PFSK-1 (cell line): ENCODE measurements around the gene APBA2.

Source experiments
- FOXP2 ChIP-seq: optimal IDR thresholded peaks from 2 replicates; pipeline ENCODE3; 2011; ENCODE audit warnings: borderline replicate concordance, control low read depth, inconsistent platforms; ENCODE audit not compliant: insufficient read depth; ENCODE audit errors: extremely low read length, extremely low read depth
- POLR2AphosphoS5 ChIP-seq: IDR thresholded peaks from 2 replicates; pipeline ENCODE4 v1.6.1; 2012; ENCODE audit warnings: low read depth, mild to moderate bottlenecking, control low read depth, low read length, moderate library complexity
- SIN3A ChIP-seq: IDR thresholded peaks from 2 replicates; pipeline ENCODE4 v1.6.1; 2012; ENCODE audit warnings: mild to moderate bottlenecking, low read length, moderate library complexity, borderline replicate concordance; ENCODE audit not compliant: insufficient read depth
- TAF1 ChIP-seq: IDR thresholded peaks from 2 replicates; pipeline ENCODE4 v1.6.1; 2012; ENCODE audit warnings: low read length, control low read depth, borderline replicate concordance; ENCODE audit not compliant: insufficient read depth
- TF ChIP-seq, protein P1 (sequence below), 2 experiments: IDR thresholded peaks; 2 replicates each; pipeline versions ENCODE4 v1.6.1 to v1.8.0; 2011 to 2012; ENCODE audit warnings: low read depth in 2 of 2, low read length in 2 of 2, control low read depth in 1 of 2, inconsistent platforms in 1 of 2, mild to moderate bottlenecking in 1 of 2, moderate library complexity in 1 of 2; ENCODE audit not compliant: insufficient read depth in 1 of 2

APBA2 gene

DNA sequence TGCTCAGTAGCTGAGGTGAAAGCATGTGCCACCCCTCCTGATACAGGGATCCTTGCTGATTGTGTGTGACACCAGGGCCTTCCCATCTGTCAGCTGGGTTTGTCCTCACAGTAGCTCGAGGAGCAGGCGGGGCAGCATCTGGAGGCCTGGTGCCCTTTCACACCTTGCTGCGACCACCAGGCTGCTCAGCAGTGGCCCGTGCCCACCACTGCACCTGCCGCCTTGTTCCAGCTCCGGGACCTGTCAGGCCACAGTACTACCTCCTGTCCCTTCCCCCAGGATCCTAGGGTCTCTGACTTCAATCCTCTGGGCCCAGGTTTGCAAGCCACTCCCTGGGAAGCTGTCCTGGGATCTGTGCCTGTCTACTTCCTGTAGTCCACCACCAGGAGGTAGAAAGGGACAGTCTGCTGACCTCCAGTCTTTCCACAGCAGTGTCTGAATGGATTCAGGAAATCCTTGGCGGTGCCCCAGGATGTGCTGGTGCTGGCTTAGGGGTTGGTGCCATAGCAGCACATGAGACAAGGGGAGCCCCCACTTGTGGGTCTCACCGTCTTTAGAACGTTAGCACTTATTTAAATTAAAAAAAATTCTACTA, 27.5 kb downstream of the APBA2 start:
- TF ChIP-seq FOXP2 = no peak
- no peak for TF ChIP-seq POLR2AphosphoS5
- TF ChIP-seq SIN3A = no peak
- TF ChIP-seq, protein P1, sequence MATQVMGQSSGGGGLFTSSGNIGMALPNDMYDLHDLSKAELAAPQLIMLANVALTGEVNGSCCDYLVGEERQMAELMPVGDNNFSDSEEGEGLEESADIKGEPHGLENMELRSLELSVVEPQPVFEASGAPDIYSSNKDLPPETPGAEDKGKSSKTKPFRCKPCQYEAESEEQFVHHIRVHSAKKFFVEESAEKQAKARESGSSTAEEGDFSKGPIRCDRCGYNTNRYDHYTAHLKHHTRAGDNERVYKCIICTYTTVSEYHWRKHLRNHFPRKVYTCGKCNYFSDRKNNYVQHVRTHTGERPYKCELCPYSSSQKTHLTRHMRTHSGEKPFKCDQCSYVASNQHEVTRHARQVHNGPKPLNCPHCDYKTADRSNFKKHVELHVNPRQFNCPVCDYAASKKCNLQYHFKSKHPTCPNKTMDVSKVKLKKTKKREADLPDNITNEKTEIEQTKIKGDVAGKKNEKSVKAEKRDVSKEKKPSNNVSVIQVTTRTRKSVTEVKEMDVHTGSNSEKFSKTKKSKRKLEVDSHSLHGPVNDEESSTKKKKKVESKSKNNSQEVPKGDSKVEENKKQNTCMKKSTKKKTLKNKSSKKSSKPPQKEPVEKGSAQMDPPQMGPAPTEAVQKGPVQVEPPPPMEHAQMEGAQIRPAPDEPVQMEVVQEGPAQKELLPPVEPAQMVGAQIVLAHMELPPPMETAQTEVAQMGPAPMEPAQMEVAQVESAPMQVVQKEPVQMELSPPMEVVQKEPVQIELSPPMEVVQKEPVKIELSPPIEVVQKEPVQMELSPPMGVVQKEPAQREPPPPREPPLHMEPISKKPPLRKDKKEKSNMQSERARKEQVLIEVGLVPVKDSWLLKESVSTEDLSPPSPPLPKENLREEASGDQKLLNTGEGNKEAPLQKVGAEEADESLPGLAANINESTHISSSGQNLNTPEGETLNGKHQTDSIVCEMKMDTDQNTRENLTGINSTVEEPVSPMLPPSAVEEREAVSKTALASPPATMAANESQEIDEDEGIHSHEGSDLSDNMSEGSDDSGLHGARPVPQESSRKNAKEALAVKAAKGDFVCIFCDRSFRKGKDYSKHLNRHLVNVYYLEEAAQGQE (IDR thresholded peaks at IDR 0.05; ENCODE audit: insufficient read depth in 1 of 2, low read depth in 2 of 2, low read length in 2 of 2) = no peak
- no peak for TF ChIP-seq TAF1

DNA sequence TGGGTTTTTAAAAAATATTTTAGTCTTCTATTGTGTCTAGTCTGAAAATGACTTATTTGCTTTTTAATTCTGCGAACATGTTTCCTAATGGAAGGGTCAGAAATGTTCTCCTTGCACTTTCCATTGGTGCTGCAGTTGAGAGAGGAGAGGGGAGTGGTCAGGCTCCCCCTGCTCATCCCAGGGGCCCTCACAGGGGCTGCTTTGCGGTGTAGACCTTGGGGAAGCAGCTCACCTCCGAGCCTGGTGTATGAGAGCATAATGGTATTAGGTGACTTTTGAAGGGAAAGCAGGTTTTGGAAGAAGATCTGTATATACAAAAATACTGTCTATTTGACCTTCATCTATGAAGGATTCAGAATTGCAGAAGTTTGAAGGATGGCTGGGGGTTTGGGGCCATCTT, 28.3 kb downstream of the APBA2 start:
- TF ChIP-seq TAF1 = no peak
- no peak for TF ChIP-seq SIN3A
- TF ChIP-seq FOXP2 = no peak
- no peak for TF ChIP-seq POLR2AphosphoS5
- TF ChIP-seq, protein P1 (IDR thresholded peaks at IDR 0.05; ENCODE audit: insufficient read depth in 1 of 2, low read depth in 2 of 2, low read length in 2 of 2) = no peak

DNA sequence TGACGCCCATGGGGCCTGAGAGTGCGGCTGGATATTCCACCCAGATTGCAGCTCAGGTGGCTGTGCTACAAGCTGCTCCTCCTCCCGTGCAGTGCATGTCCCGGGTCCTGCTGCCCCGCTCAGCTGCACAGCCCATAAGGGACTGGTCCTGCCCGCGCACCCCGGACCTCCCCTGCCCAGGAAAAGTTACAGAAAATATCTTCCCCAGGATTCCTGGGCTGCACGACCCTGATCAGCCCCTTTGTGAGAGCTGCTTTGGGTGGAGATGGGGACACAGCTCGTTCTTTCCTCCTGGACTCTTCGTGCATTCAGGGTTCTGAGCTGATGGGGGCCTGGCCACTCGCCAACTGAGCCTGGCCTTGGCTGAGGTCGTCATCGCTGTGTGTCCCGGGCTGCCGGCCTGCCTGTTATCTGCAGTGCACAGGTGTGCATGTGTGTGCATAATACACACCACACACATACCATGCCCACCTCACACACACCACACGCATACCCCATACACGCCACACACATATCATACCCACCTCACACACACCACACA, 28.8 kb downstream of the APBA2 start:
- TF ChIP-seq SIN3A = no peak
- TF ChIP-seq FOXP2 = no peak
- TF ChIP-seq TAF1 = no peak
- no peak for TF ChIP-seq POLR2AphosphoS5
- TF ChIP-seq, protein P1 (IDR thresholded peaks at IDR 0.05; ENCODE audit: insufficient read depth in 1 of 2, low read depth in 2 of 2, low read length in 2 of 2) = no peak

DNA sequence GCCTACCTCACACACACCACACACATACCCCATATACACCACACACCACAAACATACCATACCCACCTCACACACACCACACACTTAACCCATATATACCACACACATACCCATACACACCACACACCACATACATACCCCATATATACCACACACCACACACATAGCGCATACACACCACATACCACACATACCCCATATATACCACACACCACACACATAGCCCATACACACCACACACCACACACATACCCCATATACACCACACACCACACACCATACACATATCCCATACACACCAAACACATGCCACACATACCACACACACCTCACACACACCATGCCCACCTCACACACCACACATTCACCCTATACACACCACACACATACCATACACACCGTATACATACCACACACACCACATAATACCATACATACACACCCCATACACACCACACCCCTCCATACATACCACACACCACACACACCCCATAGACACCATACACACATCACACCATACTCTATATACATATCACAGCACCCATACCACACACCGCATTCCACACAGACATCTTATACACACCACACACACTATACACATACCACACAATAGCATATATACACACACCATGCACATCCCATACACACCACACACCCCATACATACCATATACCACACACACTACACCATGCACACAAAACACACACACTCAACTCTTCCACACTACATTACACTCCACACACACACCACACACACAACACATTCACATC, 29.5 kb downstream of the APBA2 start:
- TF ChIP-seq TAF1 (no peak), POLR2AphosphoS5 (no peak), FOXP2 (no peak), SIN3A (no peak)
- TF ChIP-seq, protein P1 (IDR thresholded peaks at IDR 0.05; ENCODE audit: insufficient read depth in 1 of 2, low read depth in 2 of 2, low read length in 2 of 2) = no peak
